K562 treated with DMSO at 1 percent for 48 hours (cell line): Measurements from ENCODE around the gene DRICH1. TPM values are rescaled to one million over a fixed set of nuclear protein-coding genes. Genes with fewer than 3 reads are reported as not detected.

ENCODE experiments used
- total RNA-seq: library from RNA; unstranded; fragments of 300-600 nt; gene quantifications from 2 replicates; pipeline ENCODE4 v1.2.3, GENCODE V29; 2022; ENCODE audit warnings: low replicate concordance; ENCODE audit errors: extremely low read depth

DRICH1 gene, protein sequence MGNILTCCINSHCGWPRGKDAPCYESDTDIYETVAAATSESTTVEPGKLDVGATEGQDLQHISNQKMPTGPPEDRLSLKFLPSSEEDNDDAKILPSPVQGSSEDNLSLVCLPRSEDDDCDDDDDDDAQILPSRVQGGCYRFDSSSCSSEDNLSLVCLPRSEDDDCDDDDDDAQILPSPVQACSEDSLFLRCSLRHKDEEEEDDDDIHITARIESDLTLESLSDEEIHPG
- not detected in 2 replicates for total RNA-seq

DNA sequence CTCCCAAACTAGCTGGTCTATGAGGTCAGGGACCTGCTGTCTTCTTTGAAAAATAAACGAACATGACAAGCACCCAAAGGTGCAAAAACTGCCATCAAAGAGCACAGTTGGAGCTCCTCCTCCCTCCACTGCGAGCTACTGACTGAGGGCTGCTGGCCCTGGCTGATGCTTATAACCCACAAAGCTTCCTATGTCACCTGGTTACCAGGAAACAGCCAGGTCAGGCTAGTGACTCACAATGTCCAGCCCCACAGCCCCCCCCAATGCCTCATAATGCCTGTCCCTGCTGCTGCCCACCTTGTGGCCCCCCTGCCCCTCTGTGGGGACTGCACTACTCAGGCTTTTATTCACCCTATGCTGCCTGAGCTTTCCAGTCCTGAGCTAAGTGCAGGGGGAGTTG, at the start of gene DRICH1:
TSS of gene DRICH1 (minus strand) at position 144 of the 400 bp plus-strand sequence. CDS start 298 bp downstream, outside the sequence.

DNA sequence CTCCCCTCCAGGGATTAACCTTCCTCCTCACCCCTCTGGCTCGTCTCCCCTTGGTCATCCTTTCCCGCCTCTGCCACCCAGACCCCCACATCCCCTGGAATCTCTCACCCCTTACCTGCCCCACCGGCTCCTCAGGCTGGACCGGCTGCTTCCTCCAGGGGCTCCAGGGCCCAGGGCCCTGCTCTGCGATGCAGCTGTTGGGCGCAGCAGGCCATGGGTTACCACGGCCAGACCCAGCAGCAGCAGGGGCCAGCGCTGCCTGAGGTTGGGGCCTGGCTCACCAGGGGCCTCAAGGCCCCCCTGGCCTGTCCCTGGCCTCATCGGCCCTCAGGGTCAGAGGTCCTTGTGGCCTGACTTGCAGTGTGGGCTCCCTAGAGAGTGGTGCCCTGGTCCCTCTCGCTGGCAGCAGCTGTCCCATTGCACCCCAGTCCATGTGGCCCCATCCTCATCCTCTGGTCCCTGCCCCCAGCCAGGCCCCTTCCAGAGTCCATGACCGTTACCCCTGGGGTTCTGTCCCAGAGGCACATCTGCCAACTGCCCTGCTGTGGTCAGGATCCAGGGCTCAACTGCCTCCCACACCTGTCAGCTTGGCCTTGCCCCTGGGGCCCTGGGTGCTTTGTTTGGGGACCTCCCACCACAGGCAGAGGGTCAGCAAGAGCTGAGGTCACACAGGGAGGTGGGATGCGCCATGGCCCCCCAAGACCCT, 52.1 kb downstream of the DRICH1 start, which contains the start of gene IGLL1:
TSS of gene IGLL1 (minus strand) at position 421 of the 706 bp plus-strand sequence. CDS start at position 321, 100 bp downstream.

Other genes starting within 250 kb of the DRICH1 start
- not detected in 2 replicates for gene IGLL1, start 52.0 kb downstream of the DRICH1 start, total RNA-seq
- not detected in 2 replicates for gene RGL4, start 58.7 kb upstream of the DRICH1 start, total RNA-seq
- gene ZNF70, start 118.8 kb upstream of the DRICH1 start, total RNA-seq = not detected in 2 replicates
- not detected in 2 replicates for gene VPREB3, start 122.1 kb upstream of the DRICH1 start, total RNA-seq
- not detected in 2 replicates for gene C22orf15, start 130.7 kb upstream of the DRICH1 start, total RNA-seq
- not detected in 2 replicates for gene CHCHD10, start 135.7 kb upstream of the DRICH1 start, total RNA-seq
- not detected in 2 replicates for gene MMP11, start 140.5 kb upstream of the DRICH1 start, total RNA-seq
- gene SMARCB1, start 154.6 kb upstream of the DRICH1 start, total RNA-seq = not detected in 2 replicates
- gene DERL3, start 206.7 kb upstream of the DRICH1 start, total RNA-seq = not detected in 2 replicates
- not detected in 2 replicates for gene SLC2A11, start 225.6 kb upstream of the DRICH1 start, total RNA-seq